GM23248 (cell line): ENCODE data around the gene MCHR2. TPM values are rescaled to one million over a fixed set of nuclear protein-coding genes. Genes with fewer than 3 reads are reported as not detected.

Experiments used
- DNase-seq: peaks from one replicate; pipeline ENCODE4 v3.0.0-alpha.2; 2015
- H2AFZ ChIP-seq: fragments of 200-600 bp; sonication (generic); 2 replicates; pipeline ENCODE4 v1.6.1; 2016; ENCODE audit warnings: antibody characterized with exemption
- H3F3A ChIP-seq: fragments of 200-600 bp; sonication (generic); 2 replicates; pipeline ENCODE4 v1.6.1; 2016; ENCODE audit warnings: mild to moderate bottlenecking, antibody characterized with exemption, mixed run types; ENCODE audit not compliant: insufficient read depth
- H3K27ac ChIP-seq: fragments of 200-600 bp; sonication (generic); 2 replicates; pipeline ENCODE4 v1.5.1; 2016; ENCODE audit warnings: mild to moderate bottlenecking
- H3K27me3 ChIP-seq: fragments of 200-600 bp; sonication (generic); replicated peaks from 2 replicates; pipeline ENCODE4 v1.6.1; 2016; ENCODE audit warnings: mild to moderate bottlenecking; ENCODE audit not compliant: insufficient read depth
- H3K36me3 ChIP-seq: fragments of 200-600 bp; sonication (generic); 2 replicates; pipeline ENCODE4 v1.6.1; 2016; ENCODE audit warnings: low read depth, mild to moderate bottlenecking
- H3K4me1 ChIP-seq: fragments of 200-600 bp; sonication (generic); 2 replicates; pipeline ENCODE4 v1.6.1; 2016; ENCODE audit warnings: mild to moderate bottlenecking; ENCODE audit not compliant: insufficient read depth
- H3K4me2 ChIP-seq: fragments of 200-600 bp; sonication (generic); one replicate; pipeline ENCODE4 v1.6.1; 2016; ENCODE audit warnings: mild to moderate bottlenecking; ENCODE audit not compliant: unreplicated experiment
- H3K4me3 ChIP-seq: fragments of 200-600 bp; sonication (generic); 2 replicates; pipeline ENCODE4 v1.5.1; 2016; ENCODE audit warnings: mild to moderate bottlenecking
- H3K79me2 ChIP-seq: fragments of 200-600 bp; sonication (generic); 2 replicates; pipeline ENCODE4 v1.6.1; 2016; ENCODE audit warnings: mild to moderate bottlenecking; ENCODE audit not compliant: insufficient read depth
- H3K9ac ChIP-seq: fragments of 200-600 bp; sonication (generic); 2 replicates; pipeline ENCODE4 v1.6.1; 2016; ENCODE audit warnings: mild to moderate bottlenecking
- H3K9me2 ChIP-seq: fragments of 200-600 bp; sonication (generic); 2 replicates; pipeline ENCODE4 v1.6.1; 2016; ENCODE audit warnings: mixed run types, mild to moderate bottlenecking, moderate library complexity; ENCODE audit not compliant: insufficient read depth
- H3K9me3 ChIP-seq: fragments of 200-600 bp; sonication (generic); one replicate; pipeline ENCODE4 v1.6.1; 2017; ENCODE audit warnings: low read depth
- H4K20me1 ChIP-seq: fragments of 200-600 bp; sonication (generic); 2 replicates; pipeline ENCODE4 v1.6.0; 2016; ENCODE audit not compliant: insufficient read depth
- EZH2 ChIP-seq: fragments of 200-600 bp; sonication (generic); IDR thresholded peaks from 2 replicates; pipeline ENCODE4 v1.6.1; 2018; ENCODE audit warnings: antibody characterized with exemption, mild to moderate bottlenecking; ENCODE audit not compliant: insufficient read depth, poor library complexity, severe bottlenecking
- EZH2phosphoT487 ChIP-seq: fragments of 200-600 bp; sonication (generic); IDR thresholded peaks from 2 replicates; pipeline ENCODE4 v1.6.1; 2018; ENCODE audit warnings: antibody characterized with exemption, moderate library complexity, mild to moderate bottlenecking, low read depth; ENCODE audit not compliant: insufficient read depth
- WGBS, 2 experiments: methylation state at CpG; one replicate each; pipeline ENCODE4 v1.1.6; 2015 to 2017; ENCODE audit warnings: low lambda C conversion rate in 2 of 2, low coverage in 1 of 2; ENCODE audit errors: missing lambda C conversion rate in 2 of 2; 5-methylcytosine and 5-hydroxymethylcytosine counted together
- in situ Hi-C: fragments of 300-500 bp; cut with MboI; formaldehyde crosslinking; loops from 2 replicates; pipeline ENCODE4 v1.15.0; 2020
- polyA plus RNA-seq: library from polyadenylated mRNA; unstranded; fragments of >200 nt; fragmentation: Nextera tagmentation; extraction: Ambion mirVana; gene quantifications from 2 replicates; pipeline ENCODE4 v1.2.1, GENCODE V29; 2016
- total RNA-seq: library from RNA; depleted of rRNA; stranded (reverse); fragments of >200 nt; shearing (Covaris generic); gene quantifications from 2 replicates; pipeline ENCODE4 v1.2.3, GENCODE V29; 2014

Gene MCHR2
- total and polyA plus RNA-seq, 2 experiments from 2014 or later = not detected

- Histone ChIP-seq H3K36me3 (no peaks in the 10 kb centered on the region), H3K27ac (no peak overlapping the region), H3K4me3 (no peak overlapping the region), H3K4me2 (no peak overlapping the region), H3K9ac (no peak overlapping the region), H3K9me3 (peaks cover 3% of the 10 kb centered on the region), H2AFZ (no peak overlapping the region), H4K20me1 (no peaks in the 10 kb centered on the region), H3K4me1 (no peaks in the 10 kb centered on the region), H3K79me2 (no peaks in the 10 kb centered on the region), H3K9me2 (no peaks in the 10 kb centered on the region), H3F3A (no peaks in the 10 kb centered on the region), H3K27me3 (no peaks in the 10 kb centered on the region)
- in situ Hi-C loops = no loop called here
- TF ChIP-seq EZH2 (no peak), EZH2phosphoT487 (no peak)
- WGBS, 2 experiments = 38 to 42% methylated on average over 3 of the region's 3 CpGs
- no peak for DNase-seq
Observed at GRCh38 chr6:100022847-100023246, 28.8 kb upstream of the MCHR2 start.

DNA sequence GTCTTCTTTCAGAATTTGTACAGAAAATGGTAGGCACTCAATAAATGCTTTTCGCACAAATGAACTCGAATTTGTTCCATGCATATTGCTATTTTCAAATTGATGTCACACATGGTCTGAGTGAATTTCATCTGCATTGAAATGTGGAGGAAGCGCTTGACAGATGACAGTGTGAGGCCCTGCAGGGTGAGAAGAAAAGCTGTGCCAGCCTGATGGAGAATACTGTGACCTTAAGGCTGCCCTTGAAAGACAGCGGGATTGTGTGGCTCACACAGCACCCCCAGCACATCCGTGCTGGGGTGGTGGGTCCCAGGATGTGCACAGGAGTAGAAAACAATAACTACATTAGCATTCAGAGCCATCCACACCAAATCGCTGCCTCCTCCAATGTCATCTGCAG, 14.8 kb upstream of the MCHR2 start:
- Histone ChIP-seq H3K36me3 (no peaks in the 10 kb centered on the region), H2AFZ (no peak overlapping the region), H3F3A (no peaks in the 10 kb centered on the region), H3K4me2 (no peak overlapping the region), H3K9ac (no peak overlapping the region), H3K9me3 (no peaks in the 10 kb centered on the region), H3K79me2 (no peaks in the 10 kb centered on the region), H3K27me3 (peaks cover 50% of the 10 kb centered on the region), H3K4me3 (no peak overlapping the region), H3K27ac (no peak overlapping the region), H3K9me2 (no peaks in the 10 kb centered on the region), H4K20me1 (no peaks in the 10 kb centered on the region), H3K4me1 (no peaks in the 10 kb centered on the region)
- in situ Hi-C loops = no loop called here
- no peak for DNase-seq
- 19 to 22% methylated on average over 6 of the region's 6 CpGs for WGBS, 2 experiments
- no peak for TF ChIP-seq EZH2
- no peak for TF ChIP-seq EZH2phosphoT487

GRCh38 chr6:100001915-100002388, 7.9 kb upstream of the MCHR2 start:
- Histone ChIP-seq H3K4me3 (no peak overlapping the region), H3K79me2 (no peaks in the 10 kb centered on the region), H3K9ac (no peak overlapping the region), H2AFZ (peak overlapping the region; percentile 57; the same call in 1 of the 2 replicates), H3K4me1 (peaks cover 3% of the 10 kb centered on the region), H3K4me2 (no peak overlapping the region), H3K36me3 (no peaks in the 10 kb centered on the region), H3K27ac (no peak overlapping the region), H3K9me2 (no peaks in the 10 kb centered on the region), H3K27me3 (peaks cover 27% of the 10 kb centered on the region), H3K9me3 (no peaks in the 10 kb centered on the region), H4K20me1 (no peaks in the 10 kb centered on the region), H3F3A (no peaks in the 10 kb centered on the region)
- WGBS, 2 experiments = 4 to 10% methylated on average over 3 of the region's 3 CpGs
- in situ Hi-C loops = loop anchor here (5.0 kb wide), 2 partner anchors 95 to 130 kb away; no protein-coding TSS in a partner anchor
- peak; percentile 81 for DNase-seq
- TF ChIP-seq EZH2phosphoT487 = no peak
- no peak for TF ChIP-seq EZH2

- Histone ChIP-seq H3K9me3 (no peaks in the 10 kb centered on the region), H3K27ac (no peak overlapping the region), H3K79me2 (no peaks in the 10 kb centered on the region), H3K4me3 (no peak overlapping the region), H3K36me3 (no peaks in the 10 kb centered on the region), H3K9me2 (no peaks in the 10 kb centered on the region), H2AFZ (no peak overlapping the region; the same call in 1 of the 2 replicates), H3F3A (0 out of 2 replicates have a peak, but pooled peaks cover 4% of the 10 kb centered on the region), H3K9ac (no peak overlapping the region), H3K27me3 (peaks cover 27% of the 10 kb centered on the region; the same call in 1 of the 2 replicates), H4K20me1 (no peaks in the 10 kb centered on the region), H3K4me1 (peaks cover 11% of the 10 kb centered on the region), H3K4me2 (no peak overlapping the region)
- no peak for DNase-seq
- in situ Hi-C loops = no loop called here
- TF ChIP-seq EZH2 (no peak), EZH2phosphoT487 (no peak)
Observed at GRCh38 chr6:99997141-99997540, 3.1 kb upstream of the MCHR2 start.

DNA sequence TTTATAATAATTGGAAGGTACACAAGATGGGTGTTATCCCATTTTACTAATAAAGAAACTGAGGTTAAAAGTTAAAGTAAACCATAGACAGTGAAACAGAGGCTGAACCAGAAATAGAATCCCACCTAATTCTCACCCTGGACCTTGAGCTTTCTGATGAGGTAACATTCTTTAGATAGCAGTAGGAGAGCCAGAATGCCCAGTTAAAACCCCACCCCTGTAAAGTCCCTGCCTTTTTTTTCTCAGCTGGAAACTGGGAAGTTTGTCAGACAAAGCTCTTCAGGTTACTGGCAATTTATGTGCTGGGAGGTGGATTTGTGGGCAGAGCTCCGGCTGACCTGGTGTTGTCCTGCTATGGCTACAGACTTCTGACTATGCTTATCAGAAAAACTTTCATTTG, 1.9 kb upstream of the MCHR2 start:
- Histone ChIP-seq H3K27ac (no peak overlapping the region), H3K4me1 (peaks cover 11% of the 10 kb centered on the region), H4K20me1 (no peaks in the 10 kb centered on the region), H3K9ac (no peak overlapping the region), H3K36me3 (no peaks in the 10 kb centered on the region), H3K79me2 (no peaks in the 10 kb centered on the region), H3K9me3 (no peaks in the 10 kb centered on the region), H3K27me3 (peaks cover 31% of the 10 kb centered on the region; the same call in 1 of the 2 replicates), H3K4me2 (no peak overlapping the region), H3F3A (0 out of 2 replicates have a peak, but pooled peaks cover 4% of the 10 kb centered on the region), H3K4me3 (no peak overlapping the region), H3K9me2 (no peaks in the 10 kb centered on the region), H2AFZ (no peak overlapping the region)
- 93 to 96% methylated on average over 1 of the region's 1 CpG for WGBS, 2 experiments
- in situ Hi-C loops = no loop called here
- no peak for DNase-seq
- TF ChIP-seq EZH2phosphoT487 = no peak
- TF ChIP-seq EZH2 = no peak
